Endothelial cell of umbilical vein (primary cell): ENCODE data around the gene TMEM120B. TPM values are rescaled to one million over a fixed set of nuclear protein-coding genes. Genes with fewer than 3 reads are reported as not detected.

ENCODE experiments used
- BruUV-seq: library from RNA; stranded (reverse); fragments of 400-500 nt; replicated peaks from 2 replicates; lab custom pipeline; 2021; lab: Mats Ljungman, UMichigan
- CTCF ChIA-PET: fragments of 300-600, 350-600 bp; sonication (Branson Sonifier 250); formaldehyde crosslinking; loops from one replicate; lab custom pipeline; 2021; ENCODE audit warnings: antibody characterized with exemption, inconsistent platforms; lab: Charles Lee
- POLR2A ChIA-PET: fragments of 300-600, 350-600 bp; sonication (Branson Sonifier 250); formaldehyde crosslinking; loops from one replicate; lab custom pipeline; 2021; ENCODE audit warnings: antibody characterized with exemption, inconsistent platforms; lab: Charles Lee
- DNase-seq: peaks from one replicate; pipeline ENCODE4 v3.0.0-alpha.2; 2011; ENCODE audit warnings: low read depth, low spot score
- FAIRE-seq: peaks from 2 replicates; lab custom pipeline; 2011; peaks lifted over from hg19 to GRCh38; lab: Jason Lieb, UNC
- H2AFZ ChIP-seq: 2 replicates; pipeline ENCODE4 v1.6.0; 2012; ENCODE audit warnings: low read depth, low read length, control low read depth, inconsistent platforms
- H3K27ac ChIP-seq: 2 replicates; pipeline ENCODE4 v1.5.1; 2011; ENCODE audit warnings: low read depth, mild to moderate bottlenecking, control low read depth, low read length, moderate library complexity; ENCODE audit not compliant: insufficient read depth
- H3K27me3 ChIP-seq, 2 experiments: 2 replicates each; pipeline versions ENCODE4 v1.6.0 to v1.6.1; 2011; ENCODE audit warnings: low read length in 2 of 2, mixed read lengths in 1 of 2; ENCODE audit not compliant: control insufficient read depth in 2 of 2, insufficient read depth in 2 of 2
- H3K36me3 ChIP-seq, 2 experiments: 2 replicates in 1 of 2; 3 replicates in 1 of 2; pipeline ENCODE4 v1.5.1; 2011; ENCODE audit warnings: low read length in 2 of 2, mild to moderate bottlenecking in 1 of 2, moderate library complexity in 1 of 2; ENCODE audit not compliant: control insufficient read depth in 2 of 2, insufficient read depth in 2 of 2; ENCODE audit errors: extremely low read depth in 1 of 2
- H3K4me1 ChIP-seq: 3 replicates; pipeline ENCODE4 v1.5.1; 2011; ENCODE audit warnings: mild to moderate bottlenecking, low read length; ENCODE audit not compliant: control insufficient read depth, insufficient read depth; ENCODE audit errors: extremely low read depth
- H3K4me2 ChIP-seq: 2 replicates; pipeline ENCODE4 v1.6.1; 2011; ENCODE audit warnings: low read length, control low read depth, mixed read lengths; ENCODE audit not compliant: insufficient read depth
- H3K4me3 ChIP-seq, 3 experiments: fragments of 200-600 bp in 1 of 3; sonication (generic), shearing (Covaris generic) in 1 of 3; replicated peaks in 1 of 3; 2 replicates each; pipeline ENCODE4 v1.5.1; 2011 to 2016; ENCODE audit warnings: control low read depth in 3 of 3, low read length in 3 of 3, mild to moderate bottlenecking in 2 of 3, inconsistent platforms in 1 of 3, low read depth in 1 of 3, moderate library complexity in 1 of 3; ENCODE audit not compliant: insufficient read depth in 1 of 3
- H3K79me2 ChIP-seq: 2 replicates; pipeline ENCODE4 v1.6.0; 2012; ENCODE audit warnings: low read length, inconsistent platforms; ENCODE audit not compliant: control insufficient read depth, insufficient read depth
- H3K9ac ChIP-seq: replicated peaks from 2 replicates; pipeline ENCODE3; 2011; ENCODE audit warnings: low read length, control low read depth; ENCODE audit not compliant: insufficient read depth; ENCODE audit errors: extremely low read depth
- H3K9me1 ChIP-seq: replicated peaks from 3 replicates; pipeline ENCODE4 v1.6.0; 2011; ENCODE audit warnings: mild to moderate bottlenecking, low read length; ENCODE audit not compliant: control insufficient read depth, insufficient read depth; ENCODE audit errors: extremely low read depth
- H3K9me3 ChIP-seq: replicated peaks from 2 replicates; pipeline ENCODE4 v1.5.1; 2012; ENCODE audit warnings: low read length, inconsistent platforms; ENCODE audit not compliant: control insufficient read depth, insufficient read depth
- H4K20me1 ChIP-seq: replicated peaks from 2 replicates; pipeline ENCODE3; 2011; ENCODE audit warnings: mild to moderate bottlenecking, low read length; ENCODE audit not compliant: control insufficient read depth, insufficient read depth; ENCODE audit errors: extremely low read depth
- EZH2 ChIP-seq: IDR thresholded peaks from 2 replicates; pipeline ENCODE4 v1.6.1; 2012; ENCODE audit warnings: borderline replicate concordance, low read depth, mild to moderate bottlenecking, moderate library complexity, low read length, inconsistent platforms; ENCODE audit not compliant: severe bottlenecking
- FOS ChIP-seq: IDR thresholded peaks from 2 replicates; pipeline ENCODE4 v1.6.1; 2011; ENCODE audit warnings: mild to moderate bottlenecking, low read length, moderate library complexity, borderline replicate concordance; ENCODE audit not compliant: insufficient read depth
- GATA2 ChIP-seq: IDR thresholded peaks from 2 replicates; pipeline ENCODE4 v1.7.0; 2011; ENCODE audit warnings: low read depth, mild to moderate bottlenecking, moderate library complexity, mixed read lengths, low read length; ENCODE audit not compliant: insufficient read length, insufficient read depth
- JUN ChIP-seq: IDR thresholded peaks from 2 replicates; pipeline ENCODE4 v1.6.1; 2011; ENCODE audit warnings: borderline replicate concordance, low read depth; ENCODE audit not compliant: insufficient read length, insufficient read depth
- MYC ChIP-seq: IDR thresholded peaks from one replicate; pipeline ENCODE4 v1.6.1; 2011; ENCODE audit warnings: mild to moderate bottlenecking, low read depth, low read length
- POLR2A ChIP-seq: IDR thresholded peaks from 2 replicates; pipeline ENCODE4 v1.6.1; 2012; ENCODE audit warnings: low read depth, mild to moderate bottlenecking, control low read depth, low read length
- POLR2AphosphoS5 ChIP-seq: IDR thresholded peaks from 2 replicates; pipeline ENCODE4 v1.6.1; 2012; ENCODE audit warnings: low read depth, mild to moderate bottlenecking, control low read depth, low read length, moderate library complexity; ENCODE audit not compliant: insufficient read depth
- dilution Hi-C: fragments of 300-500 bp; cut with MboI; formaldehyde crosslinking; loops from one replicate; pipeline ENCODE4 v1.15.0; 2019; ENCODE audit warnings: low sequenced_read_pairs; ENCODE audit not compliant: extremely low pct_ligation_motif_present
- intact Hi-C: fragments of 100-400 bp; cut with micrococcal nuclease; formaldehyde crosslinking; loops from one replicate; pipeline ENCODE4 v1.10.0; 2022
- polyA plus RNA-seq, 4 experiments: library from polyadenylated mRNA; depleted of rRNA in 3 of 4; stranded (reverse) in 3 of 4; unstranded in 1 of 4; fragments of >200 nt; gene quantifications; 2 replicates each; pipeline versions ENCODE4 v1.2.1 to v1.2.3, GENCODE V29; 2011 to 2012; ENCODE audit warnings: missing spikeins in 1 of 4
- total RNA-seq: library from RNA; stranded (reverse); gene quantifications from 2 replicates; pipeline ENCODE4 v1.2.3, GENCODE V29; 2021
- TF ChIP-seq, protein P1 (sequence below), 2 donors: IDR thresholded peaks; 1 replicate in 1 of 2; 2 replicates in 1 of 2; pipeline ENCODE4 v1.5.1; 2011; ENCODE audit warnings: low read length in 2 of 2, mild to moderate bottlenecking in 2 of 2, moderate library complexity in 2 of 2, control low read depth in 1 of 2, inconsistent platforms in 1 of 2, low read depth in 1 of 2; ENCODE audit not compliant: insufficient read depth in 1 of 2; ENCODE audit errors: extremely low read depth in 1 of 2
- TF ChIP-seq, protein P2 (sequence below): IDR thresholded peaks from 2 replicates; pipeline ENCODE4 v1.6.1; 2011; ENCODE audit not compliant: insufficient read depth, insufficient read length

TMEM120B gene
- total and polyA plus RNA-seq, 2 donors (not counting 3 experiments of a cell fraction or from before 2014, with no cell fraction given): 10.4 to 12.8 TPM

DNA sequence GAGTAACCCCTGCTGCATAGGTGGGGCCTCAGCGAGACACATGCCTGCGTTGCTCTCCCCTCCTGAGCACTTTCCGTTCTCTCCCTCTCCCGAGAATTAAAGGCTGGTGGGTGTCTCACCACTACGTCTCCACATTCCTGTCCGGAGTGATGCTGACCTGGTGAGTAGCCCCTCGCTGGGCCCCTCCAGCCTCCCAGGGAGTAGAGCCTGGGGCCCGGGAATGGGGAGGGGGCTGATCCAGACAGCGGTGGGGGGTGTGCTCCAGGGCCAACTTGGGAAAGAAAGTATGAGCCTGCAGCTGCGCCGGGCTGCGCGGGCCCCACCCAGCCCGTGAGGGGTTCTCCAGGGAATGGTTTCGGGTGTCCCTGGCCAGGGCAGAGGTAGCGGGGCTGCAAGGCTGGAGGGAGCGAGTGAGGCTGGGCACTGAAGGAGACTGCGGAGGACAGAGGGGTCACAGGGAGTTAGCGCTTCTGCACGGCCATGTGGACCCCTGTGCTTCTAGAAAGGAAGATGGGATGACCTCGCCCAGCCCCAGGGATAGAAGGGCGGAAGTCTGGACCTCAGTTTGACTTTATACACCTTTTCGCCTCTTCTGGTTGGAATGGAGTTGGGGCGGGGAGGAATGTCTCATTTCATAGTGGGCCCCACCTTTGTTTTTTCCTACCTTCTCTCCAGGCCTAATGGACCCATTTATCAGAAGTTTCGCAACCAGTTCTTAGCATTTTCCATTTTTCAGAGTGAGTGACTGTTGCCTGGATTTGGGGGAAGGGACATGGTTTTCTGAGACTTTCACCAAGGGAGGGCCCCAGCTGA, 58.5 kb downstream of the TMEM120B start:
- CTCF ChIA-PET: interaction anchor here (1.6 kb wide), 1 partner anchor 23 kb away, joined by 6 read pairs; no protein-coding TSS in a partner anchor
- DNase-seq: no peak

More for the DNA sequence above, 58.5 kb downstream of the TMEM120B start:
- H3K36me3 ChIP-seq: no peaks in the 10 kb centered on the region
- no peaks in the 10 kb centered on the region for H3K4me1 ChIP-seq
- no peaks in the 10 kb centered on the region for H3K79me2 ChIP-seq
- no peak overlapping the region for H3K27ac ChIP-seq
- no peaks in the 10 kb centered on the region for H3K9me3 ChIP-seq
- no peak for FAIRE-seq
- H3K9ac ChIP-seq: no peak overlapping the region
- no TSS peak for BruUV-seq
- dilution Hi-C loops (no loop called here), intact Hi-C loops (loop anchor here (10.0 kb wide), 1 partner anchor 276 kb away; no protein-coding TSS in a partner anchor)
- POLR2A ChIA-PET: no interaction called here
- no peak overlapping the region for H3K4me2 ChIP-seq
- no peak overlapping the region for H2AFZ ChIP-seq
- H3K27me3 ChIP-seq: no peaks in the 10 kb centered on the region
- H3K4me3 ChIP-seq: no peak overlapping the region
- no peaks in the 10 kb centered on the region for H3K9me1 ChIP-seq
- no peaks in the 10 kb centered on the region for H4K20me1 ChIP-seq
- TF ChIP-seq MYC (no peak), JUN (no peak), POLR2A (no peak), EZH2 (no peak), GATA2 (no peak), FOS (no peak), POLR2AphosphoS5 (no peak)
- TF ChIP-seq, protein P1, sequence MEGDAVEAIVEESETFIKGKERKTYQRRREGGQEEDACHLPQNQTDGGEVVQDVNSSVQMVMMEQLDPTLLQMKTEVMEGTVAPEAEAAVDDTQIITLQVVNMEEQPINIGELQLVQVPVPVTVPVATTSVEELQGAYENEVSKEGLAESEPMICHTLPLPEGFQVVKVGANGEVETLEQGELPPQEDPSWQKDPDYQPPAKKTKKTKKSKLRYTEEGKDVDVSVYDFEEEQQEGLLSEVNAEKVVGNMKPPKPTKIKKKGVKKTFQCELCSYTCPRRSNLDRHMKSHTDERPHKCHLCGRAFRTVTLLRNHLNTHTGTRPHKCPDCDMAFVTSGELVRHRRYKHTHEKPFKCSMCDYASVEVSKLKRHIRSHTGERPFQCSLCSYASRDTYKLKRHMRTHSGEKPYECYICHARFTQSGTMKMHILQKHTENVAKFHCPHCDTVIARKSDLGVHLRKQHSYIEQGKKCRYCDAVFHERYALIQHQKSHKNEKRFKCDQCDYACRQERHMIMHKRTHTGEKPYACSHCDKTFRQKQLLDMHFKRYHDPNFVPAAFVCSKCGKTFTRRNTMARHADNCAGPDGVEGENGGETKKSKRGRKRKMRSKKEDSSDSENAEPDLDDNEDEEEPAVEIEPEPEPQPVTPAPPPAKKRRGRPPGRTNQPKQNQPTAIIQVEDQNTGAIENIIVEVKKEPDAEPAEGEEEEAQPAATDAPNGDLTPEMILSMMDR (IDR thresholded peaks at IDR 0.05; ENCODE audit: extremely low read depth in 1 of 2, insufficient read depth in 1 of 2, low read depth in 1 of 2, low read length in 2 of 2): no peak
- TF ChIP-seq, protein P2, sequence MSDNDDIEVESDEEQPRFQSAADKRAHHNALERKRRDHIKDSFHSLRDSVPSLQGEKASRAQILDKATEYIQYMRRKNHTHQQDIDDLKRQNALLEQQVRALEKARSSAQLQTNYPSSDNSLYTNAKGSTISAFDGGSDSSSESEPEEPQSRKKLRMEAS: no peak
